ENCODE data around the gene PBX1. TPM values are rescaled to one million over a fixed set of nuclear protein-coding genes. Genes with fewer than 3 reads are reported as not detected.

The PBX1 gene
- total RNA-seq, 6 donors from 2014 or later: 17.8 to 59.6 (median 38.3) TPM

GRCh38 chr1:164515711-164516331, 43.2 kb upstream of the PBX1 start:
- H3K9me3 ChIP-seq: no peaks in the 10 kb centered on the region
- TF ChIP-seq POLR2AphosphoS5 (IDR thresholded peaks at IDR 0.05) (no peak), EP300 (IDR thresholded peaks at IDR 0.05) (no peak), POLR2A (IDR thresholded peaks at IDR 0.05) (no peak), CTCF (IDR thresholded peaks at IDR 0.05) (no peak)
- no peak for ATAC-seq (ENCODE audit: low FRiP score in 2 of 2)

GRCh38 chr1:164516591-164516990, 42.4 kb upstream of the PBX1 start:
- TF ChIP-seq CTCF (IDR thresholded peaks at IDR 0.05) (no peak), EP300 (IDR thresholded peaks at IDR 0.05) (no peak), POLR2A (IDR thresholded peaks at IDR 0.05) (no peak), POLR2AphosphoS5 (IDR thresholded peaks at IDR 0.05) (no peak)
- WGBS, 2 donors: 88 to 91% methylated on average over 7 of the region's 7 CpGs
- no peaks in the 10 kb centered on the region for H3K27me3 ChIP-seq
- H3K9me3 ChIP-seq: no peaks in the 10 kb centered on the region
- DNase-seq (no peak), ATAC-seq (ENCODE audit: low FRiP score in 2 of 2) (no peak)
- H3K27ac ChIP-seq: no peak overlapping the region
- H3K36me3 ChIP-seq: no peaks in the 10 kb centered on the region
- no peaks in the 10 kb centered on the region for H3K4me1 ChIP-seq
- no peak overlapping the region for H3K4me3 ChIP-seq

More at GRCh38 chr1:164515711-164516331, 43.2 kb upstream of the PBX1 start:
- Histone ChIP-seq H3K4me1 (no peaks in the 10 kb centered on the region), H3K27me3 (no peaks in the 10 kb centered on the region), H3K27ac (no peak overlapping the region), H3K4me3 (no peak overlapping the region), H3K36me3 (no peaks in the 10 kb centered on the region)
- DNase-seq: no peak
- WGBS, 2 donors: 86 to 88% methylated on average over 8 of the region's 8 CpGs

GRCh38 chr1:164518692-164519332, 40.2 kb upstream of the PBX1 start:
- ATAC-seq (ENCODE audit: low FRiP score in 2 of 2) (no peak), DNase-seq (no peak)
- Histone ChIP-seq H3K4me1 (no peaks in the 10 kb centered on the region), H3K27me3 (no peaks in the 10 kb centered on the region), H3K27ac (no peak overlapping the region), H3K4me3 (no peak overlapping the region), H3K9me3 (no peaks in the 10 kb centered on the region), H3K36me3 (no peaks in the 10 kb centered on the region)
- WGBS, 2 donors: 79 to 80% methylated on average over 3 of the region's 3 CpGs
- no peak for TF ChIP-seq EP300 (IDR thresholded peaks at IDR 0.05)
- TF ChIP-seq POLR2AphosphoS5 (IDR thresholded peaks at IDR 0.05): no peak
- no peak for TF ChIP-seq POLR2A (IDR thresholded peaks at IDR 0.05)
- no peak for TF ChIP-seq CTCF (IDR thresholded peaks at IDR 0.05)

- 79 to 89% methylated on average over 4 of the region's 4 CpGs for WGBS, 2 donors
- H3K9me3 ChIP-seq: no peaks in the 10 kb centered on the region
- no peak for DNase-seq
- no peak for ATAC-seq (ENCODE audit: low FRiP score in 2 of 2)
- TF ChIP-seq POLR2A (IDR thresholded peaks at IDR 0.05): no peak
- no peak for TF ChIP-seq CTCF (IDR thresholded peaks at IDR 0.05)
- TF ChIP-seq POLR2AphosphoS5 (IDR thresholded peaks at IDR 0.05): no peak
- no peak for TF ChIP-seq EP300 (IDR thresholded peaks at IDR 0.05)
- H3K36me3 ChIP-seq: no peaks in the 10 kb centered on the region
- H3K27me3 ChIP-seq: no peaks in the 10 kb centered on the region
- H3K4me3 ChIP-seq: no peak overlapping the region
- no peak overlapping the region for H3K27ac ChIP-seq
- no peaks in the 10 kb centered on the region for H3K4me1 ChIP-seq
Measured at GRCh38 chr1:164519426-164519825, 39.6 kb upstream of the PBX1 start.

- no peak overlapping the region for H3K27ac ChIP-seq
- no peaks in the 10 kb centered on the region for H3K36me3 ChIP-seq
- H3K4me3 ChIP-seq: no peak overlapping the region
- H3K27me3 ChIP-seq: no peaks in the 10 kb centered on the region
- no peaks in the 10 kb centered on the region for H3K4me1 ChIP-seq
- TF ChIP-seq CTCF (IDR thresholded peaks at IDR 0.05): no peak
- TF ChIP-seq POLR2AphosphoS5 (IDR thresholded peaks at IDR 0.05): no peak
- no peak for TF ChIP-seq EP300 (IDR thresholded peaks at IDR 0.05)
- TF ChIP-seq POLR2A (IDR thresholded peaks at IDR 0.05): no peak
- 40 to 61% methylated on average over 2 of the region's 2 CpGs for WGBS, 2 donors
- DNase-seq: no peak
- H3K9me3 ChIP-seq: peaks cover 5 to 10% (median 7%) of the 10 kb centered on the region in 4 donors
- no peak for ATAC-seq (ENCODE audit: low FRiP score in 2 of 2)
Measured at GRCh38 chr1:164524810-164525209, 34.2 kb upstream of the PBX1 start.
